Sigmoid colon (tissue), 4 donors: ENCODE data around the gene LTB4R.

ENCODE experiments used
- EP300 ChIP-seq, 4 donors: sonication (generic); formaldehyde crosslinking; IDR thresholded peaks; one replicate each; pipeline ENCODE4 v1.6.1; 2017; ENCODE audit warnings: antibody characterized with exemption in 4 of 4
- POLR2A ChIP-seq, 2 donors: fragments of 450-650 bp; IDR thresholded peaks; one replicate each; pipeline ENCODE4 v1.6.1; 2016; ENCODE audit warnings: antibody characterized with exemption in 2 of 2, mild to moderate bottlenecking in 2 of 2, moderate library complexity in 2 of 2
- POLR2AphosphoS5 ChIP-seq, 4 donors: sonication (generic); formaldehyde crosslinking; IDR thresholded peaks; one replicate each; pipeline ENCODE4 v1.6.1; 2017; ENCODE audit warnings: antibody characterized with exemption in 4 of 4
- TF ChIP-seq, protein P1 (sequence below), 4 experiments: fragments of 450-650 bp in 3 of 4; fragments of 200-600 bp in 1 of 4; IDR thresholded peaks; one replicate each; pipeline ENCODE4 v1.5.1; 2016 to 2019; ENCODE audit warnings: antibody characterized with exemption in 4 of 4, mild to moderate bottlenecking in 3 of 4, moderate library complexity in 2 of 4

DNA sequence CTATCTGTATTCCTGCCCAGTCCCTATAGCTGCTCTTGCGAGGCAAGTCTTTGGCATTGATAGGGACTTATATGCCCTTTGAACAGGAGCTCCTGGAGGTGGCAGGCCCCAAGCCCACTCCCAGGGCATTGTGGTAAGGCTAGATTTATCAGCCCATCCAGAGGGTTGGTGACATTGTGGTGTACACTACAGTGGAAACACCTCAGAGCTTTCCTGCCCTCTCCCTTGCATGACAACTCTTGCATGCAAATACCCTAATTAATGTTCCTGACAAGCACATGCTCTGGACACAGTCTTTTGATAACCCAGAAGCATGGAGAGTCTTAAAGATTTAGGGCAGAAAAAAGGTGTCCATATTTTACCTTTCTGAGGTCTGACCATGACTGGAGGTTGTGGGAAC, 29.3 kb downstream of the LTB4R start:
- TF ChIP-seq, protein P1, sequence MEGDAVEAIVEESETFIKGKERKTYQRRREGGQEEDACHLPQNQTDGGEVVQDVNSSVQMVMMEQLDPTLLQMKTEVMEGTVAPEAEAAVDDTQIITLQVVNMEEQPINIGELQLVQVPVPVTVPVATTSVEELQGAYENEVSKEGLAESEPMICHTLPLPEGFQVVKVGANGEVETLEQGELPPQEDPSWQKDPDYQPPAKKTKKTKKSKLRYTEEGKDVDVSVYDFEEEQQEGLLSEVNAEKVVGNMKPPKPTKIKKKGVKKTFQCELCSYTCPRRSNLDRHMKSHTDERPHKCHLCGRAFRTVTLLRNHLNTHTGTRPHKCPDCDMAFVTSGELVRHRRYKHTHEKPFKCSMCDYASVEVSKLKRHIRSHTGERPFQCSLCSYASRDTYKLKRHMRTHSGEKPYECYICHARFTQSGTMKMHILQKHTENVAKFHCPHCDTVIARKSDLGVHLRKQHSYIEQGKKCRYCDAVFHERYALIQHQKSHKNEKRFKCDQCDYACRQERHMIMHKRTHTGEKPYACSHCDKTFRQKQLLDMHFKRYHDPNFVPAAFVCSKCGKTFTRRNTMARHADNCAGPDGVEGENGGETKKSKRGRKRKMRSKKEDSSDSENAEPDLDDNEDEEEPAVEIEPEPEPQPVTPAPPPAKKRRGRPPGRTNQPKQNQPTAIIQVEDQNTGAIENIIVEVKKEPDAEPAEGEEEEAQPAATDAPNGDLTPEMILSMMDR (IDR thresholded peaks at IDR 0.05), result no peak
- no peak for TF ChIP-seq POLR2AphosphoS5 (IDR thresholded peaks at IDR 0.05)
- TF ChIP-seq EP300 (IDR thresholded peaks at IDR 0.05), result no peak
- no peak for TF ChIP-seq POLR2A (IDR thresholded peaks at IDR 0.05)
